Mesothelial cell of epicardium (in vitro differentiated cells): ENCODE measurements around the gene BBS4. TPM values are rescaled to one million over a fixed set of nuclear protein-coding genes. Genes with fewer than 3 reads are reported as not detected.
"Not testable (repeated sequence)": the region's sequence is repeated elsewhere in the genome, so short reads cannot be mapped to it uniquely, and the experiment has no call there.

Source experiments
- DNase-seq, 2 experiments: peaks; one replicate each; pipeline ENCODE4 v3.0.0; 2021; ENCODE audit warnings: low spot score in 2 of 2; ENCODE audit not compliant: unreplicated experiment in 2 of 2
- H3K27ac Mint-ChIP-seq: 2 replicates; pipeline ENCODE4 v1.8.0; 2021; ENCODE audit warnings: mixed read lengths
- H3K27me3 Mint-ChIP-seq: 2 replicates; pipeline ENCODE4 v1.8.0; 2021; ENCODE audit warnings: low read depth, mixed read lengths
- H3K36me3 Mint-ChIP-seq: 2 replicates; pipeline ENCODE4 v1.8.0; 2021; ENCODE audit warnings: mixed read lengths
- H3K4me1 Mint-ChIP-seq: 2 replicates; pipeline ENCODE4 v1.8.0; 2021; ENCODE audit warnings: mixed read lengths
- H3K4me3 Mint-ChIP-seq: 2 replicates; pipeline ENCODE4 v1.8.0; 2021; ENCODE audit warnings: mild to moderate bottlenecking, moderate library complexity, mixed read lengths
- H3K9me3 Mint-ChIP-seq: 2 replicates; pipeline ENCODE4 v1.8.0; 2021; ENCODE audit warnings: mixed read lengths
- total RNA-seq: library from RNA; stranded (reverse); gene quantifications from 3 replicates; pipeline ENCODE4 v1.2.1, GENCODE V29; 2021
- TF ChIP-seq, protein P1 (sequence below): fragments of 200-600 bp; sonication (generic); IDR thresholded peaks from one replicate; pipeline ENCODE4 v1.5.0; 2021; ENCODE audit warnings: antibody characterized with exemption; ENCODE audit not compliant: unreplicated experiment

Gene BBS4
- total RNA-seq, 1 donor from 2014 or later: 33.5 TPM

- Mint-ChIP-seq H3K27me3 (no peaks in the 10 kb centered on the region), H3K27ac (no peak overlapping the region), H3K36me3 (peaks cover 15% of the 10 kb centered on the region), H3K4me3 (no peak overlapping the region), H3K4me1 (no peaks in the 10 kb centered on the region), H3K9me3 (no peaks in the 10 kb centered on the region)
- TF ChIP-seq, protein P1, sequence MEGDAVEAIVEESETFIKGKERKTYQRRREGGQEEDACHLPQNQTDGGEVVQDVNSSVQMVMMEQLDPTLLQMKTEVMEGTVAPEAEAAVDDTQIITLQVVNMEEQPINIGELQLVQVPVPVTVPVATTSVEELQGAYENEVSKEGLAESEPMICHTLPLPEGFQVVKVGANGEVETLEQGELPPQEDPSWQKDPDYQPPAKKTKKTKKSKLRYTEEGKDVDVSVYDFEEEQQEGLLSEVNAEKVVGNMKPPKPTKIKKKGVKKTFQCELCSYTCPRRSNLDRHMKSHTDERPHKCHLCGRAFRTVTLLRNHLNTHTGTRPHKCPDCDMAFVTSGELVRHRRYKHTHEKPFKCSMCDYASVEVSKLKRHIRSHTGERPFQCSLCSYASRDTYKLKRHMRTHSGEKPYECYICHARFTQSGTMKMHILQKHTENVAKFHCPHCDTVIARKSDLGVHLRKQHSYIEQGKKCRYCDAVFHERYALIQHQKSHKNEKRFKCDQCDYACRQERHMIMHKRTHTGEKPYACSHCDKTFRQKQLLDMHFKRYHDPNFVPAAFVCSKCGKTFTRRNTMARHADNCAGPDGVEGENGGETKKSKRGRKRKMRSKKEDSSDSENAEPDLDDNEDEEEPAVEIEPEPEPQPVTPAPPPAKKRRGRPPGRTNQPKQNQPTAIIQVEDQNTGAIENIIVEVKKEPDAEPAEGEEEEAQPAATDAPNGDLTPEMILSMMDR: peak; percentile 64
- peak; percentile 25 to 53 for DNase-seq
Measured at GRCh38 chr15:72722071-72722696, 36.2 kb downstream of the BBS4 start.

DNA sequence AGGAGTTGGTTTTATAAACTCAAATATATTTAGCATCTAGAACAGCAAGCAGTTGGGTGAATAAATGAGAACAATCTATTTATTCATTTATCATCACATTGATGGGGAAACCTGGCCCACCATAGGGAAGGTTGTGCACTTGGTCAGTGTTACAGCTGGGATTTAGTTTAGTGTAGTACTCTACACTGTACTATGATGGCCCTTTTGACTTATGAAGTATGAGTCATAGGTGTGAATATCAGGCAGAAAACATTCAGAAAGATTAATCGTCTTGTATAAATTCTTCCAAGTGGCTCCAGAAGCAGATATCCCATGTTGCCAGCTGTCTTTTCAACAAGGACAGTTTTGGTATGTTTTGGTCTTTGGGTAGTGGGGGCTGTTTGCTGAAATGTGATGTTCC, 38.0 kb downstream of the BBS4 start:
- Mint-ChIP-seq H3K36me3 (peaks cover 7% of the 10 kb centered on the region), H3K4me3 (no peak overlapping the region), H3K27me3 (no peaks in the 10 kb centered on the region), H3K9me3 (no peaks in the 10 kb centered on the region), H3K4me1 (no peaks in the 10 kb centered on the region), H3K27ac (no peak overlapping the region)
- TF ChIP-seq, protein P1: no peak
- no peak for DNase-seq

DNA sequence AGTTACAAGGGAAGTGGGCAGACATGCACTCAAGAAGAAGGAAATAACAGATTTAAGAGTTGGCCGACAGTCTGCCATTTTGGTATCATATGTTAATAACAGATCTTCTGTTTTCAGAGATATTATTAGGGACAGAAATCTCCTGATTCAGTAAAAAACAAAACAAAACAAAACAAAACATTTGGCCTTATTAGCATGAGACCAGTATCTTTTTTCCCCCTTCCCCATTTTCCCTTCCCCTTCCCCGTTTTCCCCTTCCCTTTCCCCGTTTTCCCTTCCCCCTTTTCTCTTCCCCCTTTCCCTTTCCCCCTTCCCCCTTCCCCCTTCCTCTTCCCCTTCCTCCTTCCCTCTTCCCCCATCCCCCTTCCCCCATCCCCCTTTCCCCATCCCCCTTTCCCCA, 39.4 kb downstream of the BBS4 start:
- TF ChIP-seq, protein P1: no peak
- Mint-ChIP-seq H3K27me3 (no peaks in the 10 kb centered on the region), H3K4me1 (no peaks in the 10 kb centered on the region), H3K27ac (no peak overlapping the region), H3K9me3 (no peaks in the 10 kb centered on the region), H3K36me3 (peaks cover 4% of the 10 kb centered on the region), H3K4me3 (no peak overlapping the region)
- no peak for DNase-seq

GRCh38 chr15:72725851-72726250, 39.8 kb downstream of the BBS4 start:
- not testable (repeated sequence) for H3K27me3 Mint-ChIP-seq, H3K4me3 Mint-ChIP-seq, H3K36me3 Mint-ChIP-seq, DNase-seq, H3K4me1 Mint-ChIP-seq, H3K9me3 Mint-ChIP-seq, H3K27ac Mint-ChIP-seq

- TF ChIP-seq, protein P1: no peak
- Mint-ChIP-seq H3K36me3 (peaks cover 10% of the 10 kb centered on the region), H3K9me3 (no peaks in the 10 kb centered on the region), H3K4me1 (no peaks in the 10 kb centered on the region), H3K27me3 (no peaks in the 10 kb centered on the region), H3K27ac (no peak overlapping the region), H3K4me3 (no peak overlapping the region)
- no peak for DNase-seq
Measured at GRCh38 chr15:72727154-72727553, 41.1 kb downstream of the BBS4 start.

DNA sequence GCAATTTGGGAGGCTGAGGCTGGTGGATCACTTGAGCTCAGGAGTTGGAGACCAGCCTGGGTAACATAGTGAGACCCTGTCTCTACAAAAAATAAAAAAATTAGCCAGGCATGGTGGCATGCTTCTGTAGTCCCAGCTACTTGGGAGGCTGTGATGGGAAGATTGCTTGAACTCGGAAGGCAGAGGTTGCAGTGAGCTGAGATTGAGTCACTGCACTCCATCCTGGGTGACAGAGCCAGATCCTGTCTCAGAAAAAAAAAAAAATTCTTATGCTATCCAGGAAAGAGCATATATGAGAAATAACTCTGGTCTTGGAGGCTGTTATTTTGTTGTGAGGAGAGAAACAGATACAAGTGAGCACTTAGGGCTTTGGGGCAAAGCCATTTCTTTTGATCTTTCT, 42.2 kb downstream of the BBS4 start:
- not testable (repeated sequence) for DNase-seq, H3K27me3 Mint-ChIP-seq, H3K4me3 Mint-ChIP-seq, H3K27ac Mint-ChIP-seq, H3K4me1 Mint-ChIP-seq, H3K9me3 Mint-ChIP-seq
- peaks cover 16% of the 10 kb centered on the region for H3K36me3 Mint-ChIP-seq

- Mint-ChIP-seq H3K4me1 (no peaks in the 10 kb centered on the region), H3K27me3 (no peaks in the 10 kb centered on the region), H3K4me3 (no peak overlapping the region), H3K9me3 (no peaks in the 10 kb centered on the region), H3K36me3 (peaks cover 20% of the 10 kb centered on the region), H3K27ac (no peak overlapping the region)
- DNase-seq: no peak
- TF ChIP-seq, protein P1: no peak
Measured at GRCh38 chr15:72728821-72729220, 42.8 kb downstream of the BBS4 start.
